A673 (cell line): Measurements from ENCODE around the gene OBSCN. TPM values are rescaled to one million over a fixed set of nuclear protein-coding genes. Genes with fewer than 3 reads are reported as not detected.

ENCODE experiments used
- BruUV-seq: library from RNA; stranded (reverse); fragments of 400-500 nt; replicated peaks from 2 replicates; lab custom pipeline; 2021; lab: Mats Ljungman, UMichigan
- CTCF ChIA-PET: fragments of 300-600 bp; sonication (Branson Sonifier 250); formaldehyde crosslinking; loops from one replicate; lab custom pipeline; 2022; ENCODE audit warnings: antibody characterized with exemption; lab: Charles Lee
- POLR2A ChIA-PET: fragments of 300-600 bp; sonication (Branson Sonifier 250); formaldehyde crosslinking; loops from one replicate; lab custom pipeline; 2022; ENCODE audit warnings: antibody characterized with exemption; ENCODE audit not compliant: low non-redundant PET; lab: Charles Lee
- DNase-seq: peaks from one replicate; pipeline ENCODE4 v3.0.0-alpha.2; 2015; ENCODE audit warnings: low spot score
- H3K27ac ChIP-seq: fragments of 200-600 bp; sonication (generic); 2 replicates; pipeline ENCODE4 v1.5.1; 2016; ENCODE audit warnings: mixed run types, low read depth, mild to moderate bottlenecking, mixed read lengths, antibody characterized with exemption, low read length; ENCODE audit not compliant: poor library complexity, severe bottlenecking
- H3K27me3 ChIP-seq: fragments of 200-600 bp; sonication (generic); replicated peaks from 2 replicates; pipeline ENCODE4 v1.6.1; 2017; ENCODE audit warnings: mixed run types, low read depth, mild to moderate bottlenecking, mixed read lengths, antibody characterized with exemption, low read length; ENCODE audit not compliant: insufficient read depth, poor library complexity
- H3K36me3 ChIP-seq: fragments of 200-600 bp; sonication (generic); 2 replicates; pipeline ENCODE4 v1.6.1; 2016; ENCODE audit warnings: mixed run types, mild to moderate bottlenecking, mixed read lengths, antibody characterized with exemption, low read length; ENCODE audit not compliant: insufficient read depth, poor library complexity, severe bottlenecking
- H3K4me1 ChIP-seq: fragments of 200-600 bp; sonication (generic); 2 replicates; pipeline ENCODE4 v1.6.1; 2017; ENCODE audit warnings: mixed run types, mild to moderate bottlenecking, mixed read lengths, antibody characterized with exemption, low read length; ENCODE audit not compliant: insufficient read depth, poor library complexity, severe bottlenecking
- H3K4me3 ChIP-seq: fragments of 200-600 bp; sonication (generic); 2 replicates; pipeline ENCODE4 v1.5.1; 2016; ENCODE audit warnings: low read depth, mixed run types, mild to moderate bottlenecking, mixed read lengths, low read length; ENCODE audit not compliant: poor library complexity, severe bottlenecking
- H3K9me3 ChIP-seq: fragments of 200-600 bp; sonication (generic); 2 replicates; pipeline ENCODE4 v1.6.1; 2016; ENCODE audit warnings: mixed run types, low read depth, mild to moderate bottlenecking, mixed read lengths, antibody characterized with exemption, low read length; ENCODE audit not compliant: poor library complexity, severe bottlenecking
- CTCF ChIP-seq: fragments of 300-800, 200-600 bp; sonication (generic); conservative IDR thresholded peaks from 2 replicates; pipeline ENCODE4 v1.5.1; 2017; ENCODE audit warnings: low read depth, mild to moderate bottlenecking, antibody characterized with exemption, low read length, moderate library complexity, mixed read lengths
- EZH2 ChIP-seq: fragments of 200-600 bp; sonication (generic); IDR thresholded peaks from 2 replicates; pipeline ENCODE4 v1.6.1; 2017; ENCODE audit warnings: borderline replicate concordance, low read depth, mild to moderate bottlenecking, mixed read lengths, antibody characterized with exemption, low read length; ENCODE audit not compliant: poor library complexity, severe bottlenecking
- intact Hi-C: fragments of 100-400 bp; cut with micrococcal nuclease; formaldehyde crosslinking; loops from one replicate; pipeline ENCODE4 v1.10.0; 2022; ENCODE audit not compliant: unreplicated experiment
- total RNA-seq: library from RNA; stranded (reverse); gene quantifications from 2 replicates; pipeline ENCODE4 v1.2.3, GENCODE V29; 2021

Gene OBSCN
- total RNA-seq, 1 experiment from 2014 or later, result 37.7 TPM

- Histone ChIP-seq H3K9me3 (no peaks in the 10 kb centered on the region), H3K27ac (no peak overlapping the region), H3K4me1 (no peaks in the 10 kb centered on the region), H3K27me3 (no peaks in the 10 kb centered on the region), H3K4me3 (no peak overlapping the region), H3K36me3 (no peaks in the 10 kb centered on the region)
- intact Hi-C loops, result no loop called here
- no peak for DNase-seq
- POLR2A ChIA-PET, result no interaction called here
- no TSS peak for BruUV-seq
- TF ChIP-seq CTCF (no peak), EZH2 (no peak)
- CTCF ChIA-PET, result no interaction called here
Observed at GRCh38 chr1:228270032-228270431, 62.2 kb downstream of the OBSCN start.

GRCh38 chr1:228271701-228272251, 63.9 kb downstream of the OBSCN start:
- TF ChIP-seq EZH2 (no peak), CTCF (no peak)
- H3K36me3 ChIP-seq, result no peaks in the 10 kb centered on the region
- ChIA-PET POLR2A (no interaction called here), CTCF (no interaction called here)
- no peak overlapping the region for H3K4me3 ChIP-seq
- DNase-seq, result no peak
- H3K4me1 ChIP-seq, result no peaks in the 10 kb centered on the region
- H3K27me3 ChIP-seq, result no peaks in the 10 kb centered on the region
- no peaks in the 10 kb centered on the region for H3K9me3 ChIP-seq
- no TSS peak for BruUV-seq
- H3K27ac ChIP-seq, result no peak overlapping the region
- intact Hi-C loops, result no loop called here

DNA sequence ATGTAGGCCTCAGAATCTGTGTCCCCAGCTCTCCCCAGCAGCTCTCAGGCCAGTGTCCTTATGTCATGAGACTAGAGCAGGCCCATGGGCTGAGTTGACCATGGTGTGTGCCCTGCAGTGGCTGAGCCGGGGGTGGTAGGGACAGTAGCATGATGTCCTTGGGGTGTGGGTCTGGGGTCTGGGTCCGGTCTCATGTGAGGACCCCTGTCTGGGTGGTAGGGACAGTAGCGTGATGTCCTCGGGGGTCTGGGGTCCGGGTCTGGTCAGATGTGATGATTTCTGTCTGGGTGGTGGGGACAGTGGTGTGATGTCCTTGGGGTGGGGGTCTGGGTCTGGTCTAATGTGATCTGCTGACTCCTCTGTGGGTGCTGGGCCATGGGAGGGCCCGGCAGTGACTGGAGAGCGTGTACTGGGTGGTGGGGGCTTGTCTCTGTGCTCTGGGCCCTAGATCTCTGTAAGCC, 64.5 kb downstream of the OBSCN start:
- DNase-seq, result no peak
- POLR2A ChIA-PET, result no interaction called here
- H3K27ac ChIP-seq, result no peak overlapping the region
- BruUV-seq, result no TSS peak
- intact Hi-C loops, result no loop called here
- H3K4me1 ChIP-seq, result no peaks in the 10 kb centered on the region
- no peak overlapping the region for H3K4me3 ChIP-seq
- TF ChIP-seq EZH2, result no peak
- no peak for TF ChIP-seq CTCF
- H3K9me3 ChIP-seq, result no peaks in the 10 kb centered on the region
- CTCF ChIA-PET, result no interaction called here
- H3K27me3 ChIP-seq, result no peaks in the 10 kb centered on the region
- H3K36me3 ChIP-seq, result no peaks in the 10 kb centered on the region
